GM10847 (cell line): Measurements from ENCODE around the gene STAM2.

Experiments
- POLR2A ChIP-seq: IDR thresholded peaks from 2 replicates; pipeline ENCODE4 v1.6.1; 2011; ENCODE audit not compliant: insufficient read length; ENCODE audit errors: extremely low read depth

STAM2 gene

DNA sequence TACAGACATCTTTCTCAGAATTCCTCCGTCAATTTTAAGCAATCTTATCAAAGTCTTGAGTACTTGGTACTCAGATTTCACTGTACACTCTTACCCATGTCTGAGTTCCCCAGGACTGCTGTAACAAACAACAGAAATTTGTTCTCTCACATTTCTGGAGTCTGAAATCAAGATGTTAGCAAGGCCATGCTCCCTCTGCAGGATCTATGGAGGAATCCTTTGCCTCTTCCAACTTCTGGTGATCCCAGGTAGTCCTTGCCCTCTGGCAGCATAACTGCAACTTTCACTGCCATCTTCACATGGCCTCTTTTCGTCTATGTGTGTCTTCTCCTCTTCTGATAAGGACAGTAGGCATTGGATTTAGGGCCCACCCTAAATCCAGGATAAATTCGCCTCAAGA, 59.6 kb downstream of the STAM2 start:
- no peak for TF ChIP-seq POLR2A

- no peak for TF ChIP-seq POLR2A
Measured at GRCh38 chr2:152114366-152114765, 61.2 kb downstream of the STAM2 start.

GRCh38 chr2:152106464-152106863, 69.1 kb downstream of the STAM2 start:
- TF ChIP-seq POLR2A: no peak

- no peak for TF ChIP-seq POLR2A
Measured at GRCh38 chr2:152103271-152103670, 72.3 kb downstream of the STAM2 start.

GRCh38 chr2:152100961-152101360, 74.6 kb downstream of the STAM2 start:
- no peak for TF ChIP-seq POLR2A

DNA sequence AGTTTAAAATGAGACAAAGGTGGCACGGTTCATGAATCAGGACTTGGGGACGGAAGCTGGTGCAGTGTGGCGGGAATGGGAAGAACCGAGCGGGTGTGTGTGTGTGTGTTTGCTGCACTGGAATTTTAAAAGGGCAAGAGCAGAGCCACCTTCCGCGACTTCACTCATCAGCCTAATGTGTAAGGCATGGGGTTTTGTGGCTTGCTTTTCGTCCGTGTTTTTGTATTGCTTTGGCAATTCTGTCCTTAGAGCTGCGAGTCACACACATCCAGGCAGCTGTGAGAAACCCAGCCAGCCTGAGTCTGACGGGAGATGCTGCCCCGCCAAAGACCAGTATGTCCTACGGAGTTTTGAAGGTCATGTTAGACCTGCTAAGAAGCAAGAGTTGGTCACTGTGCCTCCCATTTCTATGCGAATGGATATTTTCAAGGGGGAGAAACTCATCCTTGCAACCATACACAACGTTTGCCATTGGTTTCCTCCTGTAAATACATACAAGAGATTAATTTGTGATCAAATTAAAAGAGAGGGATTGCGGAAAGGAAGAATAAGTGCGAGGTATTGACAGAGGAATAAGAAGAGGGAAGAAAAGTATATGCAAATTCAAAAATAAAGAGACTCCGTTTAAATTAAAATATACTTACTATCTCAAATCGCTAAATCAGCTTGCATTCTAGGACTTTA, 76.1 kb downstream of the STAM2 start:
- TF ChIP-seq POLR2A: no peak

GRCh38 chr2:152098496-152099366, 76.8 kb downstream of the STAM2 start, which contains the start of gene CACNB4:
CACNB4 (minus strand) TSS chr2:152099044.
- no peak for TF ChIP-seq POLR2A

- no peak for TF ChIP-seq POLR2A
Measured at GRCh38 chr2:152097801-152098495, 77.6 kb downstream of the STAM2 start.

DNA sequence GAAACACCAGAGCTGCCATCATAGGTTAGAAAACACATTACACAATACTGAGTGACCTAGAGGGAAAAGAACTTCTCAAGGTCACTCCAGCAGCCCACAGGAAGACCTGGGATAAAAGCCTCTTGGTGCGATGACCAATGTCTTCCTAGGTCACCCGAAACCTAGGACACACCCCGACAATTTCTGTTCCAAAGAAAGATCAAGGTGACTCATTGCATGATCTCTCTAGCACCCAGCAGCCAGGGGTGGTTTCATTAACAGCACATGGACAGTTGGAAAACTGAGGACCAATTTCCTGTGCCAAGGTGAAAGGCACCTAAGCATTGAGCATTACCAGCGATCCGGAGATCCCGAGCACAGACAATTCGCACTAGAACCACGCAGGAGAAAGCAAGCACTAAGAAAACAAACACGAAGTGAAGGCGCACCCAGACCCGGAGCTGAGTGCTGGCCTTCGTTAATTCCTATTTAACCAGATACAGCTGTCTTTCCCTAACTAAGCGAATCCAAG, 78.2 kb downstream of the STAM2 start:
- no peak for TF ChIP-seq POLR2A

- no peak for TF ChIP-seq POLR2A
Measured at GRCh38 chr2:152095146-152095545, 80.4 kb downstream of the STAM2 start.

GRCh38 chr2:152094014-152094413, 81.5 kb downstream of the STAM2 start:
- TF ChIP-seq POLR2A: no peak

GRCh38 chr2:152093464-152093863, 82.1 kb downstream of the STAM2 start:
- no peak for TF ChIP-seq POLR2A

GRCh38 chr2:152092095-152092494, 83.5 kb downstream of the STAM2 start:
- no peak for TF ChIP-seq POLR2A

GRCh38 chr2:152089238-152089637, 86.3 kb downstream of the STAM2 start:
- TF ChIP-seq POLR2A: no peak

GRCh38 chr2:152088006-152088405, 87.6 kb downstream of the STAM2 start:
- no peak for TF ChIP-seq POLR2A
